DMS79 treated with DMSO at 0.1 percent for 48 hours (cell line): ENCODE results near the gene EGFL6.
"Not testable (repeated sequence)": the region's sequence is repeated elsewhere in the genome, so short reads cannot be mapped to it uniquely, and the experiment has no call there.

Experiments used
- DNase-seq: peaks from one replicate; lab custom pipeline; 2025; lab: John Stamatoyannopoulos, UW

EGFL6 gene

DNA sequence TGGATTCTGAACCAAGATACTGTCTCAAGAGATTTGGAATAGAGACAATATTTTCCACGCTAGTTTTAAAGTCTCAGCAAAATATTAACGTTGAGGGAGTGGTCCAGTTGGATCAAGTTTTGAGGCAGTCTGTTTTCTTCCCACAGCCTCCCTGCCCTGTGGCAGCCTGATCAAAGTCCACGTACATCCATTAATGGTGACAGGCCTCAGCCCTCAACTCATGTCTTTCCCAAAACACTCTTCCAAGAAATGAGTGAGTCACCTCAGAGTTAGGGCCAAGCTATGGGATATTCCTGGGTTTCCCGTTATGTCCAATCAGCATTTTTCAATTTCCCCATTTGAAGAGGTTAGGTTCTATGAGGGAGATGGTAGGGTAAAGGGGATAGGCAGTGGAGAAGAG lies 28.5 kb downstream of the EGFL6 start:
- no peak for DNase-seq

DNA sequence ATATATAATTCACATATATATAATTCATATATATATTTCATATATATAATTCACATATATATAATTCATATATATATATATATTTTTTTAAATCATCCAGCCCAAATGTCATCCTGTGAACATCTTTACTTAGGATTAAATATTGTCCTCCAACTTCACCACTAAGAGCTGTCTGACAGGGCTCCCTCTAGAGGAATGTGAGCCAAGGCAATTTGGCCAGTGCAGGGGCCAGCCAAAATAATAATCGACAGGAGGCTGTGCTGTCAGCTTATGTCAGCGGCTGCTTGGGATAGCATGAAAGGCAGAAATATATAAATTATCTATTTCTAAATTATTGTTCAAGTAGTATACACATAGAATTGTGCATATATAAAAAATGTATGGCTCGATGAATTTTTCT lies 29.5 kb downstream of the EGFL6 start:
- DNase-seq: no peak

DNA sequence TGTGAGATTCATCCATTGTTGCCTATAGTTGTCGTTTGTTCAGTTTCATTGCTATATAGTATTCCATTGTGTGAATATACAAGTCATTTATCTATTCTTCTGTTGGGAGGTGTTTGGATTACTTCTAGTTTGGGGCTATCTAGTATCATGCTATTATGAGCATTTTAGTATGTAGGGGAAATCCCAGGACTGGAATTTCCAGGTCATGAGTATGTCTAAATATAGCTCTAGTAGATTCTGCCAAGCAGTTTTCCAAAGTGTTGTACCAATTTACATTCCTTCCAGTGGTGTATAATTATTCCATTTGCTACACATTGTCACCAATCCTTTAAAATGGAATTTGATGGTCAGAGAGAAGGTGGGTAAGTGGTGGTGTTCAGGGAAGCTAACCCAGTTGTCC lies 30.1 kb downstream of the EGFL6 start:
- no peak for DNase-seq

DNA sequence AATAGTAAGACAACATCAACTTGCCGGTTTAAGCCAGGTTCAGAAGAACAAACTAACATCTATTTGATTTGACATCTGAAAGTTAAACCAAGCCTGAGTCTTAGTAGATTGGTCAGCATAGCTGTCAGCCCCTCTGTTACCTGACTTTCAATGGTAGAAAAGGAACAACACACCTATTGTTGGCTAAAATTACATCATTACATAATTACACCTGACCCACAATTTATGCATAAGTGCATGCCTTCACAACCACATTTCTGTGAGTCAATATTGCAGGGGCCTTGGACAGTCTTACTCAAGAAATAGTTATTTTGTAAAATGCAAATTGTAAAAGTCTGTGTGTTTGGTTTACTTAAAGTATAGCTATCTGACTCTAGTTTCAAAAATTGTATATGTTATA lies 36.2 kb downstream of the EGFL6 start:
- no peak for DNase-seq

DNA sequence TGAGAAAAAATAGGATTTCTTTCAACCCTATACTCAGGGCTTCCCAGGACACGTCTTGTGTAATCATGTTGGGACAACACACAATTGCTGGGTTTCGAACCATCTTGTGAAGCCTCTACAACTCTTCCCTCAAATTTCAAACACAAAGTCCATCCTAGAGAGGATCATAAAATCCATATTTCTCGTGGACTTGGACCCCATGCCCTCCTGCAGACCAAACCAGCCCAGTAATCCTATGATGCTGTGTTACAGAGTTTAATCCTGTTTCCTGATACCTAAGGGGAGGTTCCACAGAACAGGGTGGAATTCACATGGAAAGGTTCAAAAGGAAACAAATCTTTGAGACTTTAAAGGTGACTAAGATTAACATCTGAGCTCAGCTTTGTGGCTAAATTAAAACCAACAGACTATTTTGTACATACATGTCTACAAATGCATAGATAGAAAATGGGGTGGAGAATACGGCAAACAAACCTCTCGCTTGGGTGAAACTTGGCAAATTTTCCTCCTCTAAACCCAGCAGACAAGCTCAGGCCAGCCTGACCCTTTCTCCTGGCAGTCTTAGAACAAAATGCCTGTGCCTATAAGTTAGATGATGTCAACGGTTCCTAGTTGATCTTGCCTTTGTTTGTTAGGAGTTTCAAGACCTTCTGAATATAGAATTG lies 38.1 kb downstream of the EGFL6 start:
- no peak for DNase-seq

DNA sequence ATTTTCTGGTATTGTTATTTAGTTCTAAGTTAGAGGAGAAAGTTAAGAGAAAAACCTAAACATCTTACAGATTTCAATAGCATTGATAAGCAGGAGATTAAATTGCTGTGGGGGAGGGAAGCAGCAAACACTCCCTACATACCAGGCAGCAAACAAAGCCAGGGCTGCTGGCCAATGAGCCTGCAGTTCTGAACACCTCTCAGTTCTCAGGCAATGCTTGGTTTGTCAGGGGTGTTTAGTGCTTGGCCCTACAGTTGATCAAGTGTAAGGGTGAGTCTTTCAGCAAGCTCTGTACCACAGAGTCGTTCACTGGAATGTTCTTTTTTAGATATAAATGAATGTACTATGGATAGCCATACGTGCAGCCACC lies 38.6 kb downstream of the EGFL6 start:
- DNase-seq: peak; percentile 3

DNA sequence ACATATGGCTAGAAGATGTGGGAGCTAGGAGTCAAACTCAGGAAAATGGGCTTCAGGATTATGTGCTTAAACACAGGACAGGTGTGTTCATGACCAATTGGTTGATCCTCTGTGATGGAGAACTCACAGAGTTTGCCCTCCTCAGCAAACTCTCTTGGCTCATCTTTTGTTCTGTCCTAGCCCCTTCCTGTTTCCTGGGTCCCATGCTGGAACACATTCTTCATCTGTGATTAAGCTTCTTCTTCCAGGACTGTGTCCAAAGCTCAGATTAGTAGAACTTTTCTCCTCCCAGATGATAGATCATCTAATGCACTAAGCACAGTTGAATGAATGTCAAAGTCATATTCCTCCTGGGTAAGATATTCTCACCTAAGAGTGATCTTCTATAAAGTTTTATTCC lies 44.8 kb downstream of the EGFL6 start:
- no peak for DNase-seq

DNA sequence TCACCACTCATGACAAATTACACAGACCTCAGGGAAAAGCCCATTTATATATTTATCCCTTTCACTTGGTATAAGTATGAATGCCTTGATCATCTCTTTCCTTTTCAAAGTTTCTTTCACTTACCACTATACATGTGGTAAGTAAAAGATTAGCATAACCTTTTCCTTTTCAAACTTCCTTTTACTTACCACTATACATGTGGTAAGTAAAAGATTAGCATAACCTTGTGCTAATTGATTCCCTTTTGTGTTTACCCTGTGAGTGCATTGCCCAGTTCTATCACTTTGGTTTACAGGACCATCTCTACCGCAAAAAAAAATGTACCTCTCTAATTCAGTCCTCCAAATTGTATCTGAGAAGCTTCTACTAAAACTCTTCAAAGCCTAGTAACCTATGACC lies 50.8 kb downstream of the EGFL6 start:
- DNase-seq: no peak

DNA sequence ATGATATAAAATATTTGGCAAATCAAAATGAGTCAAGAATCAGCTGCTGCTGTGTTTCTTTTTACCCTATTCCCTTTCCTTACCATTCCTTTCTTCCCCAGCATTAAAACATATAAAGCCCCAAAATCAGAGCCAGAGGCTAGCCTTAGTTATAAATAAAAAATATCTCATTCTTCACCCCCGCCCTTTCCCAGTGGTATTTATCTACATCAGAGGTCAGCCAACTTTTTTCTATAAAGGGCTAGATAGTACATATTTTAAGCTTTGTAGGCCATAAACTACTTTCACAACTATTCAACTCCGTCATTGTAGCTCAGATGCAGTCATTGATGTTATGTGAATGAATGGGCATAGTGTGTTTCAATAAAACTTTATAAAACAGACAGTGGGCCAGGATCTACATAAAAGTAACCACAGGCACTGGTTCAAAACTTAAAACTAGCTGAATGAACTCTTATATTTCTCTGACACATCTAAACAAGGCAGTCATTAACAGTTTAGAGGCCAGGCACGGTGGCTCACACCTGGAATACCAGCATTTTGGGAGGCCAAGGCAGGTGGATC lies 53.1 kb downstream of the EGFL6 start:
- no peak for DNase-seq

DNA sequence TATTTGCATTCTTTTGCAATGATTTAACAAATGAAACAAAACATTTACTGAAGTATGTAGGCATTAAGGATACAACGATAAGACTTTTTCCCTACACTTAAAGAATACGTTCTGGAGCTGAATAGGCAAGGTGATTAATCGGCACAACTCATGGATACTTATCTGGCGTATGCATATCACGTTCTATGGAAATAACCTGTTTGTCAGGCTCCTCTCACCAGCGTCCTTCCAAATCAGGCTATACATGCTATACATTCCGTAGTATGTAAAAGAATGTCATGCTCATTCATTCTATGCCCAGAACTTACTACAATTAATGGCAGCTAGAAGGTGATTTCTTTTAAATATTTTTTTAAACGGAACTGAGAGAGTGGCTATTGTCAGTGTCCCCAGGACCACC lies 57.9 kb downstream of the EGFL6 start:
- DNase-seq: no peak

DNA sequence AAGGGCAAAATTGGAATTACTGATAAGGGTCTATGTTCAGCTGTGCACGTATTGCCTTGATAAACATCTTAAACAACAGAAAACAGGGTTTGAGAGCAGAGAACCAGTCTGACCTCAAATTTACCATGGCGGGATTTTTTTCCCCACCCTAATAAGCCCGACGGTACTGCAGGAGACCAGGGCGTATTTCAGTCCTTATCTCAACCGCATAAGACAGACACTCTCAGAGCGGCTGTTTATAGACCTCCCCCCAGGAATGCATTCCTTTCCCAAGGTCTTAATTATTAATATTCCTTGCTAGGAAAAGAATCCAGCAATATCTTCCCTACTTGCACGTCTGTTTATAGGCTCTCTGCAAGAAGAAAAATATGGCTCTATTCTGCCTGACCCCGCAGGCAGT lies 67.8 kb downstream of the EGFL6 start:
- not testable (repeated sequence) for DNase-seq

DNA sequence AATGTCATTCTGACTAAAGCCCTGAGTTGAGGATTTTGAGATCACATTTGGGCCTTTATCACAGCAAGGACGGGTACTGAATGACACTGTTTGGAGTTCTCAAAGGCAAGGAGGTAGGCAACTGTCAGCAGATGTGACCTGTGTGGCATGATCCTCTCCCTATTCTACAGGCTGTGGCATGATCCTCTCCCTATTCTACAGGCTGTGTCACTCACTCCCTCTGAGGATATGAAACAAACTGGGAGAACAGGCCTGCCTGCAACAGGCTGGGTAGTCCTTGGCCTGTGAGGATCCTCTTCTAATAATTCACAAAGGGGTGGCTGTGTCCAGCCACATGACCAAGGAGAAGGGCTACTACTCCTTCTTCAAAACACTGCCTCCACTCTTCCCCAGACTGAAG lies 68.6 kb downstream of the EGFL6 start:
- no peak for DNase-seq

DNA sequence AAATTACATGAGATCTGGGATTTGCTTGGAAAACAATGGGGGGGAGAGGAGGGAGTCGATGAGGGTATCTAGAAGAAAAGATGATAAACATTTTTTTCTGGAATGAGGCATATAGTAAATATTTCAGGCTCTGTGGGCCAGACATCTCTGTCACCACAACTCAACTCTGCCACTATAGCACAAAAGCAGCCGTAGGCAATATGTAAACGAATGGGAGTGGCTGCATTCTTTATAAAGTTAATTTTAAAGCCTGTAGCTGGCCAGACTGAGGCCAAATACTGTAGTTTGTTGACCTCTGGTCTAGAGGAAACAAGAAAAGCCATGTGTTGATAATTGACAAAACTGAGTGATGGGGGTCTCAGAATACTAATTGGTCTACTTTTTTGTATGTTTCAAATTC lies 69.4 kb downstream of the EGFL6 start:
- no peak for DNase-seq

DNA sequence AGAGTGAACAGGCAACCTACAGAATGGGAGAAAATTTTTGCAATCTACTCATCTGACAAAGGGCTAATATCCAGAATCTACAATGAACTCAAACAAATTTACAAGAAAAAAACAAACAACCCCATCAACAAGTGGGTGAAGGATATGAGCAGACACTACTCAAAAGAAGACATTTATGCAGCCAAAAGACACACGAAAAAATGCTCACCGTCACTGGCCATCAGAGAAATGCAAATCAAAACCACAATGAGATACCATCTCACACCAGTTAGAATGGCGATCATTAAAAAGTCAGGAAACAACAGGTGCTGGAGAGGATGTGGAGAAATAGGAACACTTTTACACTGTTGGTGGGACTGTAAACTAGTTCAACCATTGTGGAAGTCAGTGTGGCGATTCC lies 72.3 kb downstream of the EGFL6 start:
- not testable (repeated sequence) for DNase-seq

DNA sequence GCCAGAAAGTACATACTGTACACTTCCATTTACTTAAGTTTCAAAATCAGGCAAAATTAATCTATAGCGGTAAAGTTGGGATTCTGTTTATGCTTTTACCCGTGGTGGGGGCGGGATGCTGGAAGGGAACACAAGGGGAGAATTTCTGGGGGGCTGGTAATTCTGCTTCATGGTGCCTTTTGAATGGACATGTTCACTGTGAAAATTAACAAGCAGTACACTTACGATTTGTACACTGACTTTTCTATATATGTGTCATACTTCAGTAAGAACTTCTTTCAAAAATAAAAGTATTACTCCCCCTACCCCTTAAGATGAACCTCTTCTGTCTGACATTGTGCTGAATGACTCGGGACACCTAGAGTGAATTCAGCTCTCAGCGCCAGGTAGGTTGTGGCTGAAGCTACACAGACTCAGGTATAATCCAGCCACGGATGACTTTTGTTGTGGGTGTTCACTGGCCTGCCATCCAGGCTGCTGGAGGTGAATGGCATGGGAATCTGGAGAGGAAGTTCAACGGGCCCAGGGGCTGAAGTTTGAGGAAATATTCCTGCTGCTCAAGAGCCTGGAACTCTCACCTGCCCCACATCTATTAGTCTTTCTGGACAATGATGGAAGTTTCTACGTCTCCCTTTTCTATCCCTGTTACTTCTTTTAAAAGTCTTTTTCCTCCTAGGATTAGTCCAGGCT lies 76.2 kb downstream of the EGFL6 start:
- DNase-seq: no peak

DNA sequence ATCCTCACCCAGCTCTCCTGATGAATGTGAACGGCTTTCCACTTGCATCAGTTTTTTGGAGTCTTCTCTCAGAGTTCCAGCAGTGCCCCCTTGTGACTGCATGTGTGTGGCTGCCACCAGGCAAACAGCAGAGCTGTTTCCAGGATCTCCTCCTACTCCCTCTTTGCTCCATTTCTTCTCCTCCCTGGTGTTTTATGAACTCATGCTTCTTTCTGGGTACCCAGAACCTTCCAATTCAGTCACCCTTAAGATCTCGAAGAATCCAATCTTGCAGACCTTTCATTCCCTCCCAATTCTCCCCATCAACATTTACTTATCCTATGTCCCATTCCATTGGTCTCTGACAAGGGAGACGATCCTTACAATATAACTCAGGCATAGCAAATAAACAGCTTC lies 76.8 kb downstream of the EGFL6 start:
- peak; percentile 8 for DNase-seq

DNA sequence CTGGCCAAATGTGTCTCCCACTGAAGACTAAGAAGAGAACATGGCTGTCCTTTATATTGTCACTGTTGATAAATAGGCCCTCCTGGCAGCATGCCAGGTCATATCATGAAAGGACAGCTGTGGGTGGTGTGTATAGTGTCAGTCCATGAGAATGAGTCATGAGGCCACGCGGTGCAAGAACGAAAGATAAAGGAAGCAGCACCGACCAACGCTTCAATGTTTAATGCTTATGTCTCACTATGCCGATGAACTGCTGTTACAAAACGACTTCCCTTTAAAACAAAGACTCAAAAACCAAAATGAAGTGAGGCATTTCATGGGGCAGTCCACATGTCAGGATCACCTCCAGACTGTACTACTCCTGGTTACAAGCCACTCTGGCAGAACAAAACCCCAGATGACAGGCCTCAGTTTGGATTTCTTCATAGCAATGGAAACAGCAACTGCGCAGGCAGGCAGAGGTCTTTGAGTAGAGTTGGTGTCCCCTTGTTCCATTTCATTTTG lies 78.4 kb downstream of the EGFL6 start:
- no peak for DNase-seq

DNA sequence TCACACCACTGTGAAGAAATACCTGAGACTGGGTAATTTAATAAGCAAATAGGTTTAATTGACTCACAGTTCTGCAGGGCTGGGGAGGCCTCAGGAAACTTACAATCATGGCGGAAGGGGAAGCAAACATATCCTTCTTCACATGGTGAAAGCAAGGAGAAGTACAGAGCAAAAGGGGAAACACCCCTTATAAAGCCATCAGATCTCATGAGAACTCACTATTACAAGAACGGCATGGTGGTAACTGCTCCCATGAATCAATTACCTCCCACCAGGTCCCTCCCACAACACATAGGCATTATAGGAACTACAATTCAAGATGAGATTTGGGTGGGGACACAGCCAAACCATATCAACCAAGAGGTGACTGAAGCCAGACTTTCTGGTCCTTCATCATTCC lies 78.9 kb downstream of the EGFL6 start:
- DNase-seq: not testable (repeated sequence)

DNA sequence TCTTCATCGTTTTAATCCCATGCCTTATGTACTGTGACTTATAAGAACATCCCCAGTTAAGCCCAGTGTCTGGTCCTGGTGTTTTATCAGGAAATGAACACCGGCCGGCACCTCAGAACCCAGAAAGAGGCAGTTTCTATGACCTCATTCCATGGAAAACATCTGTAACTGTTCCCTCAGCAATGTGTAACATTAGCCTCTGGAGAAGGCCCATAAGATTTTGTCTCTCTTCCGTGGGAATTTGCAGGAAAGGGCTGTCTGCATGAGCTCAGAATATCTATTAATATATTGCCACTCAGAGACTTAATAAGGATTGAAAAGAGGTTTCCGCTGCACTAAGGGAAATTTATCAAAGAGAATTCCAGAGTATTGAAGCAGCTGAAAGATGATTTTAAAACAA lies 80.4 kb downstream of the EGFL6 start:
- no peak for DNase-seq

DNA sequence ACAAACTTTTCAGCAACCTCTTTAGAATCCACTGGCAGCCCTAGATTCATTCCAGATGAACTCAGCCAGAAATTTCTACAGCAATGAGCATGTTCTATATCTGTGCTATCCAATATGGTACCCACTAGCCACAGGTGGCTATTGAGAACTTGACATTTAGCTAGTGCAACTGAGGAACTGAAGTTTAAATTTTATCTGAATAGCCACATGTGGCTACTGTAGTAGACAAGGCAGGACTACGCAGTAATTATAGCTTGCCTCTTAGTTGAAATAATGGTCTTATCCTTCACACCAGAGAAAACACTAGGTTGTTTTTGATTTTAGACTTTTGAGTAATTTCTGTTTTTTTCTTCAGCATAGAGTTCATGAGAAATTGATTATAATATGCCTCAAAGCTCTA lies 80.9 kb downstream of the EGFL6 start:
- no peak for DNase-seq

DNA sequence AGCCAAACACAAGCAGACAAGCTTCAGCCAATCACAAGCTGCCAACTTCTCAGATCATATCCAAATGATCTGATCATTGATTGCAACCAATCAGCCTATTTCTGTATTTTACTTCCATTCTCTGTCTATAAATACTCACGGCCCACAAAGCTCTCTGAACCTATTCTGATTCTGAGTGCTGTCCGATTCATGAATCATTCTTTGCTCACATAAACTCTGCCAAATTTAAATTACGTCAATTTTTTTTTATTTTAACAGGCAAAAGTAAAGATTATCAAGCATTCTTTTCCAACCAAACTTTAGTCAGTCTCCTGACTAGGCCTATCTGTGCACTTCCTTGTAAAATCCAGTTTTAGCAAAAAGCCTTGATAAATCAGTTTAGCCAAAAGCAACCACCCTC lies 81.7 kb downstream of the EGFL6 start:
- DNase-seq: no peak

DNA sequence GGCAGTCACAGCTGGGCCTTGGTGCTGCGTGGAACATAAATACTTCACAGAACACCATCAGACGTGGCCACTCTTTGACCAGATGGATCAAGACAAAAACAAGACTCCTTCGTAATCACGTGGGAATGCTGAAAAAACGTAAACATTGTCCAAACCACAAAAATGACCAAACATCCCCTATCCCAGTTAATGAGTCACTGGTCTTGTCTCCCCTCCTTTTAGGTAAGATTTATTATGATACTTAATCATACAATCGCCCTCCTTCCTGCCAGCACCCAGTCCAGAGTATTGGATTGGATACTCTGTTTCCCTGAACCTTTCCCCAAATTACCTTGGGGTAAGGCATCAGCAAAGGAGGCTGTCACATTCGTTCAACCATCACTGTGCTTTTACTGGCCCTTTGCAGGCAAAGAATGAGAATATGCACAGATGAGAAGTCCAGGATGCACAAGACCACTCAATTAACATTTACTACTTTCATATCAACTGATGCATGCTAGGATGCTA lies 82.9 kb downstream of the EGFL6 start:
- DNase-seq: no peak
